Bronchial epithelial cell (primary cell): ENCODE results near the gene ZNF680. TPM values are rescaled to one million over a fixed set of nuclear protein-coding genes. Genes with fewer than 3 reads are reported as not detected.
"Not testable (repeated sequence)": the region's sequence is repeated elsewhere in the genome, so short reads cannot be mapped to it uniquely, and the experiment has no call there.

Source experiments
- DNase-seq: peaks from one replicate; pipeline ENCODE4 v3.0.0-alpha.2; 2010; ENCODE audit warnings: low read depth
- FAIRE-seq: peaks from 2 replicates; lab custom pipeline; 2011; peaks lifted over from hg19 to GRCh38; lab: Jason Lieb, UNC
- H3K27me3 ChIP-seq: 2 replicates; pipeline ENCODE4 v1.5.1; 2011; ENCODE audit warnings: low read length; ENCODE audit not compliant: control insufficient read depth, insufficient read depth
- H3K36me3 ChIP-seq: 2 replicates; pipeline ENCODE4 v1.5.1; 2011; ENCODE audit warnings: low read length; ENCODE audit not compliant: control insufficient read depth, insufficient read depth
- H3K4me3 ChIP-seq: 2 replicates; pipeline ENCODE4 v1.5.1; 2011; ENCODE audit warnings: mild to moderate bottlenecking, low read depth, low read length, control low read depth
- CTCF ChIP-seq: IDR thresholded peaks from 2 replicates; pipeline ENCODE4 v1.5.1; 2011; ENCODE audit warnings: mild to moderate bottlenecking, moderate library complexity, low read length, control low read depth, inconsistent platforms; ENCODE audit not compliant: insufficient read depth, severe bottlenecking
- total RNA-seq: library from RNA; depleted of rRNA; stranded (reverse); fragments of >200 nt; gene quantifications from 2 replicates; pipeline ENCODE4 v1.2.1, GENCODE V29; 2014

The ZNF680 gene
- total RNA-seq, 1 donor from 2014 or later = 10.3 TPM

- H3K4me3 ChIP-seq = no peak overlapping the region
- H3K27me3 ChIP-seq = no peaks in the 10 kb centered on the region
- no peak for FAIRE-seq
- TF ChIP-seq CTCF = no peak
- DNase-seq = no peak
- H3K36me3 ChIP-seq = no peaks in the 10 kb centered on the region
Observed at GRCh38 chr7:64581926-64582894, 19.3 kb upstream of the ZNF680 start.

GRCh38 chr7:64581391-64581790 lies 18.5 kb upstream of the ZNF680 start:
- Histone ChIP-seq H3K27me3 (no peaks in the 10 kb centered on the region), H3K4me3 (no peak overlapping the region), H3K36me3 (no peaks in the 10 kb centered on the region)
- FAIRE-seq = no peak
- TF ChIP-seq CTCF = no peak
- DNase-seq = no peak

GRCh38 chr7:64574540-64575099 lies 11.7 kb upstream of the ZNF680 start:
- no peaks in the 10 kb centered on the region for H3K36me3 ChIP-seq
- no peaks in the 10 kb centered on the region for H3K27me3 ChIP-seq
- no peak for FAIRE-seq
- peak; percentile 27 for DNase-seq
- no peak for TF ChIP-seq CTCF
- H3K4me3 ChIP-seq = peak overlapping the region; percentile 14

DNA sequence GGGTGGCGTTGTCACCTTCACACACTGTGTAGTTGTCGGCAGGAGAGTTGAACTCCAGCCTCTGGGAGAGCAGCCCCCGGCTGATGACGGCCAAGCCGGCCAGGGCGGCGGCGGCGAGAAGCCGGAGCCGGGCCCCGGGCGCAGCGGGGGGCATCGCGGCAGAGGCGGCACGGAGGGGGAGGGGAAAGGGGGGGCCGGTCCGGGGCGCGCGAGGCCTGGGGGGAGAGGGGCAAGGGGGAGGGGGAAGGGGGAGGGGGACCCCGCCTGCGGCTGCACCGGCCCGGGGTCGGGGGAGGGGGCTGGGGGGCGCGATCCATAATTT lies 7.4 kb upstream of the ZNF680 start:
- H3K4me3 ChIP-seq = peak overlapping the region; percentile 32
- not testable (repeated sequence) for DNase-seq, FAIRE-seq, H3K36me3 ChIP-seq, H3K27me3 ChIP-seq

DNA sequence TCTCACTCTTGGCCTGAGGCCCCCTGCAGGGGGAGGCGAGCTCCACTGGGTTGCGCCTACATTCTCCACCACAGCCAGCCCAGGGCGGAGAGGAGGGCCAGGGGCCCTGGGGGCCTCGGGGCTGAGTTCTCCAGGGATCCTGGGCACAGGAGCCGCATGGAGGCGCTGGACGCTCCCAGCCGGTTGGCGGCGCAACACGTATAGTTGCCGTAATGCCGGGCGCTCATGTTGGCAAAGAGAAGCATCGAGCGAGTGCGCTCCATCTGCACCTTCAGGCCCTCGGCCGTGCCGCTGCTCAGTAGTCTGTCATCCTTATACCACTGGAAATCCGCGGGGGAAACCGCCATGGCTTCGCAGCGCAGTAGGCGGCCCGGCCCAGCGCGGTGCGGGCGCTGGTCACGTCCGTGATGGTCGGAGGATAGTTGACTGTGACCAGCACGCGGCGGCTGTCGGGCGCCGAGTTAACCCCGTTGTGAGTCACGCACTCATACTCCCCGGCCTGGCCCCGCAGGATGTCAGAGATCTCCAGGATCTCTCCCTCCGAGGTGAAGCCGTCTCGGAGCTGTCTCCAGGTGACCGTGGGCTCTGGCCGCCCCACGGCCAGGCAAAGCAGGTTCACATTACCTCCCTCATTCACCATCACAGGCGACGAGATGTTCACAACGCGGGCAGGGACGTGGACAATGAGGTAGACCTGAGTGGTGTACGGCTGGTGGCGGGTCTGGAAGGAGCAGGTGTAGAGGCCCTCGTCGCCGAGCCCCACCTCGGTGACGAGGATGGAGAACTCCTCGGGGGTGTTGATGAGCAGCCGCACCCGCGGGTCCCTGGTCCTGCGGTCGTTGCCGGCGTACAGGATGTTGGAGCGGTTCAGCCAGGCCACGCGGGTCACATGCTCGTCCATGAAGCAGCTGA lies 6.8 kb upstream of the ZNF680 start:
- not testable (repeated sequence) for H3K36me3 ChIP-seq, H3K27me3 ChIP-seq
- H3K4me3 ChIP-seq = peak overlapping the region; percentile 32
- FAIRE-seq = peak; percentile 52
- DNase-seq = peak; percentile 8
- peak; percentile 48 for TF ChIP-seq CTCF

DNA sequence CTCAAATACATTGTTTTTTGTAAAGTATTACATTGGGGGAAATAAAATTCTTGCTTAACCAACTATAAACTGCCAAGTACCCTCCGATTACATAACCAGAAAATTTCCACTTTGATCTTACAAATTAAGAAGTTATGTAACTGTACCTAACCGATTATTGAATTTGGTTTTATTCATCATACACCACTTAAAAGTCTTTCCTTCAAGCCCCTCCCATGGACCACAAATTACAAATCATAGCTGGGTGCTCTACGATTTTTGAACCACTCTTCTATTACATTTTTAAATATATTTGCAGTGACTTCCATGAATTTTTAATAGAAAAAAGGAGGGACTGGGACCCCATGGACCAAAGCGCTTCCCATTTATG lies 630 bp downstream of the ZNF680 start:
- FAIRE-seq (no peak), DNase-seq (no peak)
- Histone ChIP-seq H3K27me3 (no peaks in the 10 kb centered on the region), H3K4me3 (peak overlapping the region; percentile 59), H3K36me3 (no peaks in the 10 kb centered on the region)
- no peak for TF ChIP-seq CTCF
